ENCODE data around the gene ACAP3.

The ACAP3 gene

DNA sequence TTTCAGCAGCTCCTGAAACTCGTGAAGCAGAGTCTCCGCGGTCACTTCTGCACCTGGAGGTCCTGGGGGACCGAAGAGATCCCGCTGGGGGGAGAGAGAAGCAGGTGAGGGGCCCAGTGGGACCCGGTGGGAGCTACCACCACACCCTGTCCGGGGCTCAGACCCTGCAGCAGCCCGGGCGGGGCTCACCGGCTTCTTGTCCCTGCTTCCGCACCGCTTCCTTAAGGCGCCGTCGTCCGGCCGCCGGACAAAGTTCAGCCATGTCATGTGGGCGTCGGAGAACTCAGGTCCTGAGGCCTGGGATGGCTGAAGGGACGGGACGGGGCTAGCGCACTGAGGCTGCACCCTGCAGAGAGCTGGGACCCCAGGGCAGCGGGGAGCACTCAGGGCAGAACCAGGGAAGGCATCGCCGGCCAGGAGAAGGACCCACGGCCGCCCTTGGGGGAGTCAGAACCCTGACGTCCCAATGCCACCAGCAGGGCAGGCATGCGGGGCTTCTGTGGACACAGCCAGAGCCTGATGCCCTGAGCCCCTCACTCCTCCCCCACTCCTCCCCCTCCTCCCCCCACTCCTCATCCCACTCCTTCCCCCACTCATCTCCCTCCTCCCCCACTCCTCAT lies 63.4 kb downstream of the ACAP3 start:
- DNase-seq (ENCODE audit: low read depth), result no peak

DNA sequence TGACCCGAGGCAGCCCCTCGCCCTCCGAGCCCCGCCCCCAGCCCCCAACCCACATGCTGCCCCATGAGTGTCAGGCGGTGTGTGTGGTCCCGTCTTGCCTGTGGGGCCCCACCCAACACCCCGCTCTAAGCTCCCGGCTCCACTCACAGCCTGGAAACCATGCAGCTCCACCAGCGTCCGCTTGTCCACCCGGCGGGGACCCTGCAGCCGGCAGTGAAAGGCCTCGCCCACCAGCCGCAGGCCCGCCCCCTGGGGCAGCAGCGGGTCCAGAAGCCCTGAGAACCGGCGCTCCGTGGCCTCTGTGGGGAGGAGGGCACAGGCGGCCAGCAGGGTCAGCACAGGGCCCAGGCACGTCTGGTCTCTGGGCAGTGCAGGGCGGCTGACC lies 63.9 kb downstream of the ACAP3 start:
- no peak for DNase-seq (ENCODE audit: low read depth)

- DNase-seq (ENCODE audit: low read depth), result no peak
Measured at GRCh38 chr1:1243266-1243660, 64.5 kb downstream of the ACAP3 start.

DNA sequence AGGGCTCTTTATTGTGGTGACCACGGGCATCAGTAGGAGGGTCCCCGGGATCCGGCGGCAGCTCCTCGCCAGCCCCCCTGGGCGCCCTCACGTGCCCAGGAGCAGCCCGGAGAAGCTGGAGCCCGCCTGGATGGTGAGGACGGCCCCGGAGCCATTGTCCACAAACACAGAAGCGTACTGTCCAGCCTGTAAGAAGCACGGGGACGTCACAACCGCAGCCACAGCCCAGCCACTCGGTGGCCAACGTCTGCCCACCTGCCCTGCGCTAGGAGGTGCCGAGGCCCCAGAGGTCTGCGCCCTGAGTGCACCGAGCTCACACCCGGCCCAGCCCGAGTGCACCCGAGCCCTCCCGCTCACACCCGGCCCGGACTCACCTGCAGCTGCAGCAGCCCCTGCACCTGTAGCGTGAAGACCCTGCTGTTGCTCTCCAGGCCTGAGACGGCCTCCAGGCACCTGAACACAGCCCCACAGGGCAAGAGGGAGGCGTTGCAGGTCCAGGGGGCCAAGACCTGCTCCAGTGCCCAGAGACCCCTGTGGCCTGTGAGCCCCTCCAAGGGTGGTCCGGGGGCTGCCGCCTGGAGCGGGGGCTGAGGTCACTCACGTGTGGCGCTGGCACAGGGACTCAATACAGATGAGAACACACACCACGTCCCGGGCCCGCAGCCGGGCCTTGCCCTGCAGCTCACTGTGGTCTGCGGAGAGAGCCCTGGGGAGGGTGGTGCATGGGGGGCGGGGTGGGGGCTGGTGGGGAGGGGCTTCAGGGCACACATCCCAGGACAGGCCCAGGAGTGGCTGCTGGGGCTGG lies 65.1 kb downstream of the ACAP3 start:
- DNase-seq (ENCODE audit: low read depth), result no peak

Data from activated T-helper 1 cell treated with Interleukin-2 at 50 U/mL for 16 hours (primary cell).